Measurements from ENCODE around the gene TAF9. TPM values are rescaled to one million over a fixed set of nuclear protein-coding genes. Genes with fewer than 3 reads are reported as not detected.
A peak's percentile ranks its signal among the peaks of the same experiment; 100 is the strongest.
"Not testable (repeated sequence)": the region's sequence is repeated elsewhere in the genome, so short reads cannot be mapped to it uniquely, and the experiment has no call there.

TAF9 gene
- polyA plus RNA-seq, 1 donor, result 31.2 TPM

DNA sequence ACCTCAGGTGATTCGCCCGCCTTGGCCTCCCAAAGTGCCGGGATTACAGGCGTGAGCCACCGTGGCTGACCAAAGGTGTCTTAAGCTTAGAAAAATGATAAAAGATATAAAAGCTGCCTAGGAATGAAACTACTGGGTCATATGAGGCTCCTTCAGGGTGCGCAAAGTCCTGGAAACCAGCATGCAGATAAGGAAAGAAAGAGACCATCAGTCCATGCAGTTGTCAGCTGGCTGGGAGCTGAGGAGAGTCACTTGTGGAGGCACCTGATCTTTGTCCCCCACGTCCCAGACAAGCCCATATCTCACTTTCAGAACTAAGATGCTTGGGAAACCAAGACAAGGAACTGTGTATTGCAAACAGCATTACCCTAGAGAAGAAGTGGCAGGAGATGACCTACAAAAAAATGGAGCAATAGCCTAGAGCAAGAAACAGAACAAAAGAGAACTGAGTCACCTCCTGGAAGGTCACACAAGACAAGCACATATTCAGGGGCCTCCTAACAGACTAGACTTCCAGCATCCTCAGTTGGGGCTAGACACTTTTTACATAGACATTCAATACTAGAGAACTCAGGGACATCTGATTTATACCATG, 33.9 kb downstream of the TAF9 start:
- DNase-seq, result no peak

DNA sequence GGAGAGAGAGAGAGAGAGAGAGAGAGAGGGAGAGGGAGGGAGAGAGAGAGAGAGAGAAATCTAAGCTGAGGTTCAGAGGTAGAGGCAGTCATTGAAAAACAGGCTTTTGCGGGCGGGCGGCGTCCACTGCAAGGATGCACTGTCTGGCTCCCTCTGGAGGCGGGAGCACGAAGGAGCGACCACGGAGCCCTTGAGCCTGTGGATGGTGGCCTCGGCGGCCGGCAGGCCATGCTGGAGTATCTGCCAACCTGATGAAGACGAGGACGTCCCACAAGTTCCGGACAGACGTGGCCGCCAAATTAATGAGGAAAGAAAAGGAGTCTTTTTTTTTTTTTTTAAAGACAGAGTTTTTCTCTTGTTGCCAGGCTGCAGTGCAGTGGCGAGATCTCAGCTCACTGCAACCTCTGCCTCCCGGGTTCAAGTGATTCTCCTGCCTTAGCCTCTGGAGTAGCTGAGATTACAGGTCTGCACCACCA, 34.5 kb downstream of the TAF9 start:
- peak; percentile 70 for DNase-seq

DNA sequence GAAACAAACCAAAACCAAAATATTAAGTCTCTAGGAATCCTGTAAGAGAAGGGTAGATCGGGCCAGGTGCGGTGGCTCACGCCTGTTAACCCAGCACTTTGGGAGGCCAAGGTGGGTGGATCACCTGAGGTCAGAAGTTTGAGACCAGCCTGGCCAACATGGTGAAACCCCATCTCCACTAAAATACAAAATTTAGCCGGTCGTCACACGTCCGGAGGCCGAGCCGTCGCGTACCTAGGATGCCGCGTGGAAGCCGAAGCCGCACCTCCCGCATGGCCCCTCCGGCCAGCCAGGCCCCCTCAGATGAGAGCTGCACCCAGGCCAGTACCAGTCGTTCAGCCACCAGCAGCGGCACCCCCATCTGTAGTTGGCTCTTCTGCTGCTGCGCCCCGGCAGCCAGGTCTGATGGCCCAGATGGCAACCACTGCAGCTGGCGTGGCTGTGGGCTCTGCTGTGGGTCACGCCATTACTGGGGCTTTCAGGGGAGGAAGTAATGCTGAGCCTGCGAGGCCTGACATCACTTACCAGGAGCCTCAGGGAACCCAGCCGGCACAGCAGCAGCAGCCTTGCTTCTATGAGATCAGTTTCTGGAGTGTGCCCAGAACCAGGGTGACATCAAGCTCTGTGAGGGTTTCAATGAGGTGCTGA, 35.5 kb downstream of the TAF9 start:
- not testable (repeated sequence) for DNase-seq

DNA sequence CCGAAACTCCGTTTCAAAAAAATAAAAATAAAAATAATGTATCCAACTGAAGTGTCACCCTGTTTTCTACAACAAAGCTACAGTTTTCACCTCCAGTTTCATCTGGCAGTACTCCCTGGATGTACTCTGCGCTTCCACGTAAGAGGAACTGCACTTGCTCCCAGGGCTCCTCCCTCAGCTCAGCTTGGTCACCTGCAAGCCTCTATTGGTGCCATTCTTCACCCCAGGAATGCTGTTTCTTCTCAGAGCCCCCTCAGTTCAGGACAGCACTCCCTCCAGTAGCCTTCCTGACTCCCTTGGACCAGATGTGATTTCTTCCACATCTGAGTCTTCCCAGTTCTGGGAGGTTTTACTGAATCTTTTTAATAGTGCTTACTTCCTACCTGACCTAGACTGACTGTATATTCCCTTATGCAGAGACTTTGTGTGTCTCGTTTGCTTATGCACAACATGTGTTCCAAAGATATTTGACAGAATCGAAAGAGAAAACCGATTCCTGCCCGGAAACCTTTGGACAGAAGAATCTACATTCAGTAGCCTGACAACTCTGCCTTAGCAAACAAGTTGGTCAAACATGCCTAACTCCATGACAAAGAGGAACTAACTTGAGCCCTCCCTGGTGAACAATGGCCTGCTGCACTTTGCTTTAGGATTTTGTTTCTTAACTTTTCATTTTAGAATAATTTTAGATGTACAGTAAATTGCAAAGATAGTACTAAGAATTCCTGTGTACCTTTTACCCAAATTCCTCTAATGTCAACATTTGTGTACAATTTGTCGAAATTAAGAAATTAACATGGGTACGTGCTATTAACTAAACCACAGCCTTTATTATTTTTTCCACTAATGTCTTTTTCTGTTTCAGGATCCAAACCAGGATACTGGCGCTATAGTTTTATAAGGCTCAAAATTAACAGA, 37.5 kb downstream of the TAF9 start:
- no peak for DNase-seq

DNA sequence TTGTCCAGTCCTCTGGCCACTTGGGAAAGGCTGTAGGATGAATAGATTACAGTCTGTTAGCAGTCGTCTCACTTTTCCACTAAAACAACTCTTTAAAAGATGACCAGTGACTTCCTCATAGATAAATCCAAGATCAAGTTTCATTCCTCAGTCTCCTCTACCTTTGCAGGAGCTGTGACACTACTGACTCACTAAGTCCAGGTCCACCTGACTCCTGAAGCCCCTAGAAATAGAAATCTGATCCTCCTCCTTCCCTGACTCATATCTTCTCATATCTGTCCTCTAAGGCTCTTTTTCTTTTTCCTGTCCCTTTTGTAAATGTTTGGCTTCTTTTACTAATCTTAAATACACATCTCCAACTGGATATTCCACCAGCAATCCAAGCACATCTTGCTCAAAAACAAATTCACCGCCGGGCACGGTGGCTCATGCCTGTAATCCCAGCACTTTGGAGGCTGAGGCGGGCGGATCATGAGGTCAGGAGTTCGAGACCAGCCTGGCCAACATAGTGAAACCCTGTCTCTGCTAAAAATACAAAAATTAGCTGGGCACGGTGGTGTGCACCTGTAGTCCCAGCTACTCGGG, 39.3 kb downstream of the TAF9 start:
- no peak for DNase-seq

DNA sequence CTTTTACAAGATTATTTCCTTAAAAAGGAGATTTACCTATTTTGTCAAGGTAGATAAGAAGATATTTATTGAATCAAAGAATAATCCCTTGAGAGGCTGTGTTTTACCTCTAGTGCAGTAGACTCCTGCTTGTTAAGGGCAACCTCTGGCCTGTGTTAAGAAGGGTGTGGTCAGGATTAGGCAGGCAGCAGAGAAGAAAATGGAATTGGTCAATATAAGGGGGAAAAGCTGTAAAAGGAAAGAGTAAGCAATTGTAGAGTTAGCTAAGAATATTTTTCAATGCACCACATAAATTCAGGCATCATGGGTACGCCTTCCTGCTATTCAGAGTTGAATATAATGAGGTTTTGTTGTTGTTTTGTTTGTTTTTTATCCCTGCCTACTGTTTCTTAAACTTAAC, 43.0 kb downstream of the TAF9 start:
- no peak for DNase-seq

DNA sequence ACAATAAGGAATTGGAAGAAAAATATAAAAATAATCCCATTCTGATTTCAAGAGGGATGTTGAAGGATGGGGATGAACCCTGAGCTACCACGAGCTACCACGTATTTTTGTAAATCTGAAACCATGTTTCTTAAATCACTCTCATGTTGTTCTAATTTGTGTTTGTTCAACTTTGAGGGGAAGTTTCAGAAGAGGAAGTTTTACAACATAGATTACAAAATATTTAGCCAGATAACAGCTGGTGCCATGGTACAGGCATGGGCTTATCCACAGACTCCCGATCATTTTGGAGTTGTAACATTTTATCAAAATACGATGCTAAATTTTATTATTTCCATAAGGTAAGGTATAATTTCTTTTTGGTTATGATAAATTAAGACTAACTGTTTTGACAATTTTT, 51.9 kb downstream of the TAF9 start:
- DNase-seq, result no peak

DNA sequence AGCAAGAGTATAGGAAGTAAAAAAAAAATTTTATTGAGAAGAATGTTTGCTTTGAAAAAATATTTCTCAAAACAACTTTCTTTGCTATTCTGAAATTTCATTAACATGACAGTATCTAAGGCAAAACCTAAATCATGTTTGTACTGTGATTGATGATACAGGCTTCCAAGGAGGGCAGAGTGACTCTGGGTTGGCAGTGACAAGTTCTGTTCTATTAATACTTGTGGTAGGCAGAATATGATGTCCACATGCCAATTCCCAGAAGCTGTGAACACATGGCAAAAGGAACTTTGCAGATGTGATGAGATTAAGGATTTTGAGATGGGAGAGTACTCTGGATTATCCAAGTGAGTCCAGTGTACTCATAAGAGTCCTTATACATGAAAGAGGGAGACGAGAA, 53.3 kb downstream of the TAF9 start:
- no peak for DNase-seq

Other genes with a start within 250 kb of the TAF9 start
- gene CCNB1, start 202.4 kb downstream of the TAF9 start, polyA plus RNA-seq (ENCODE audit: insufficient read length), result 25.9 TPM
- 9.6 TPM for gene CENPH, start 179.9 kb downstream of the TAF9 start, polyA plus RNA-seq (ENCODE audit: insufficient read length)
- 22.7 TPM for gene CDK7, start 134.6 kb downstream of the TAF9 start, polyA plus RNA-seq (ENCODE audit: insufficient read length)
- gene CCDC125, start 36.7 kb downstream of the TAF9 start, polyA plus RNA-seq (ENCODE audit: insufficient read length), result 2.5 TPM
- 30.8 TPM for gene AK6, start within 50 bp of the TAF9 start, polyA plus RNA-seq (ENCODE audit: insufficient read length)
- 22.9 TPM for gene RAD17, start 298 bp upstream of the TAF9 start, polyA plus RNA-seq (ENCODE audit: insufficient read length)
- 0.25 TPM for gene MARVELD2, start 45.6 kb upstream of the TAF9 start, polyA plus RNA-seq (ENCODE audit: insufficient read length)
- gene OCLN, start 123.3 kb upstream of the TAF9 start, polyA plus RNA-seq (ENCODE audit: insufficient read length), result 1.6 TPM
- gene GTF2H2C, start 190.7 kb upstream of the TAF9 start, polyA plus RNA-seq (ENCODE audit: insufficient read length), result 33.1 TPM

Measured in hindlimb muscle (tissue), 1 donor.